Measurements from ENCODE around the gene ZNF497. TPM values are rescaled to one million over a fixed set of nuclear protein-coding genes. Genes with fewer than 3 reads are reported as not detected.

The ZNF497 gene
- total RNA-seq, 1 experiment from 2014 or later, result 2.6 TPM

GRCh38 chr19:58352760-58353671 lies 9.5 kb downstream of the ZNF497 start, which contains the start of gene A1BG:
A1BG (minus strand) TSS chr19:58353492; CDS start chr19:58353437, 55 bp downstream.
- Histone ChIP-seq H3K4me3 (ENCODE audit: low read depth, low read length, poor library complexity, severe bottlenecking) (no peak within 1 kb of the TSS), H3K27me3 (replicated peaks; ENCODE audit: insufficient read depth, low read depth, low read length, poor library complexity) (no peaks in the 10 kb centered on the region), H3K9me3 (ENCODE audit: low read depth, low read length, poor library complexity, severe bottlenecking) (no peaks in the 10 kb centered on the region), H3K27ac (ENCODE audit: low read depth, low read length, poor library complexity, severe bottlenecking) (no peak within 1 kb of the TSS), H3K36me3 (ENCODE audit: insufficient read depth, low read length, poor library complexity, severe bottlenecking) (no peaks in the 10 kb centered on the region), H3K4me1 (ENCODE audit: insufficient read depth, low read length, poor library complexity, severe bottlenecking) (peaks cover 8% of the 10 kb centered on the region)
- no TSS peak for BruUV-seq (replicated peaks)
- no peak for DNase-seq (ENCODE audit: low spot score)
- intact Hi-C loops (cut with micrococcal nuclease; ENCODE audit: unreplicated experiment), result no loop called here
- no peak for TF ChIP-seq EZH2 (IDR thresholded peaks at IDR 0.05; ENCODE audit: borderline replicate concordance, low read depth, low read length, poor library complexity, severe bottlenecking)
- TF ChIP-seq, protein P1, sequence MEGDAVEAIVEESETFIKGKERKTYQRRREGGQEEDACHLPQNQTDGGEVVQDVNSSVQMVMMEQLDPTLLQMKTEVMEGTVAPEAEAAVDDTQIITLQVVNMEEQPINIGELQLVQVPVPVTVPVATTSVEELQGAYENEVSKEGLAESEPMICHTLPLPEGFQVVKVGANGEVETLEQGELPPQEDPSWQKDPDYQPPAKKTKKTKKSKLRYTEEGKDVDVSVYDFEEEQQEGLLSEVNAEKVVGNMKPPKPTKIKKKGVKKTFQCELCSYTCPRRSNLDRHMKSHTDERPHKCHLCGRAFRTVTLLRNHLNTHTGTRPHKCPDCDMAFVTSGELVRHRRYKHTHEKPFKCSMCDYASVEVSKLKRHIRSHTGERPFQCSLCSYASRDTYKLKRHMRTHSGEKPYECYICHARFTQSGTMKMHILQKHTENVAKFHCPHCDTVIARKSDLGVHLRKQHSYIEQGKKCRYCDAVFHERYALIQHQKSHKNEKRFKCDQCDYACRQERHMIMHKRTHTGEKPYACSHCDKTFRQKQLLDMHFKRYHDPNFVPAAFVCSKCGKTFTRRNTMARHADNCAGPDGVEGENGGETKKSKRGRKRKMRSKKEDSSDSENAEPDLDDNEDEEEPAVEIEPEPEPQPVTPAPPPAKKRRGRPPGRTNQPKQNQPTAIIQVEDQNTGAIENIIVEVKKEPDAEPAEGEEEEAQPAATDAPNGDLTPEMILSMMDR (conservative IDR thresholded peaks at IDR 0.05; ENCODE audit: low read depth, low read length), result no peak
- ChIA-PET CTCF (no interaction called here), POLR2A (ENCODE audit: low non-redundant PET) (no interaction called here)

DNA sequence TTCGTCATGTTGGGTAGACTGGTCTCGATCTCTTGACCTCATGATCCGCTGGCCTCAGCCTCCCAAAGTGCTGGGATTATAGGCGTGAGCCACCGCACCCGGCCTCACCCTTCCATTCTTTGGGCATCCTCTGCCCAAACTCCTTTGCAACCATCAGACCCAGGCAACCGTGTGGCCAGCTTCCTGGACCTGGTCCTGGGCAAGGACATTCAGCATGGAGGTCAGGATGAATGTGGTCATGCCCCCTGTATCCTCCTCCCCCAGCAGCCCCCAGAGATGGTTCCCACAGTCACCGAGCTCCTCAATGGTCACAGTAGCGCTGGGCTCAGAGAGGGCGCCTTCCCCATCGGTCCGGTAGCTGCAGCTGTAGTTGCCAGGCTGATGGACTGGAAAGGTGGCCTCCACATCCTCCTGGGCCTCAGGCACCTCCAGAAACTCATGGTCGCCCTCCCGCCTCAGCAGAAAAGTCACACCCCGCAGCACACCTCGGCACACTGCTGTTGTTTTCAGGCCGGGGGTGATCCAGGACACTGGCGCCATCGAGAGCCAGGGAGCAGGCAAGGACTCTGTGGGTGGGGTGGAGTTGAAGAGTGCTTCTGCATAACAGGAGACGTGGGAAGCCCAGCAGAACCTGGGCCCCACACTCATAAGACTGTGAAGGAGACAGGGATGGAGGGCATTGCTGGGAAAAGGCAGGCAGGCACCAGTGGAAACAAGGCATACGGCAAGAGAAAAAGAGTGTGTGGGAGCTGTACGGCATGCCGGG lies 10.4 kb downstream of the ZNF497 start:
- H3K27me3 ChIP-seq (replicated peaks; ENCODE audit: insufficient read depth, low read depth, low read length, poor library complexity), result no peaks in the 10 kb centered on the region
- peaks cover 8% of the 10 kb centered on the region for H3K4me1 ChIP-seq (ENCODE audit: insufficient read depth, low read length, poor library complexity, severe bottlenecking)
- ChIA-PET CTCF (no interaction called here), POLR2A (ENCODE audit: low non-redundant PET) (interaction anchor here (0.6 kb wide), 1 partner anchor 11 kb away, joined by 6 read pairs; no protein-coding TSS in a partner anchor)
- no TSS peak for BruUV-seq (replicated peaks)
- H3K9me3 ChIP-seq (ENCODE audit: low read depth, low read length, poor library complexity, severe bottlenecking), result no peaks in the 10 kb centered on the region
- intact Hi-C loops (cut with micrococcal nuclease; ENCODE audit: unreplicated experiment), result no loop called here
- no peak overlapping the region for H3K27ac ChIP-seq (ENCODE audit: low read depth, low read length, poor library complexity, severe bottlenecking)
- TF ChIP-seq EZH2 (IDR thresholded peaks at IDR 0.05; ENCODE audit: borderline replicate concordance, low read depth, low read length, poor library complexity, severe bottlenecking), result no peak
- TF ChIP-seq, protein P1 (conservative IDR thresholded peaks at IDR 0.05; ENCODE audit: low read depth, low read length), result no peak
- no peak overlapping the region for H3K4me3 ChIP-seq (ENCODE audit: low read depth, low read length, poor library complexity, severe bottlenecking)
- DNase-seq (ENCODE audit: low spot score), result no peak
- H3K36me3 ChIP-seq (ENCODE audit: insufficient read depth, low read length, poor library complexity, severe bottlenecking), result no peaks in the 10 kb centered on the region

DNA sequence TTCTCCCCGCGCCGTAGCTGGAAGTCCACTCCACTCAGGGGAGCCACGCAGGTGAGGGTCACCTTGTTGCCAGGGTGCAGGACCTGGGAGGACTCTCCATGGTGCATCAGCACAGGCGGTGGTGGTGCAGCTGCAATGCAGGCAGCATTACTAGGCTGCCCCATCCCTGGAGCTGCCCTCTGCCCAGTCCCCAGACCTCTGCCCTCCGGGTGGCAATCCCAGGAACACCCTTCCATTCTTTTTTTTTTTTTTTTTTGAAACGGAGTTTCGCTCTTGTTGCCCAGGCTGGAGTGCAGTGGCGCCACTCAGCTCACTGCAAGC lies 11.0 kb downstream of the ZNF497 start:
- TF ChIP-seq EZH2 (IDR thresholded peaks at IDR 0.05; ENCODE audit: borderline replicate concordance, low read depth, low read length, poor library complexity, severe bottlenecking), result no peak
- TF ChIP-seq, protein P1 (conservative IDR thresholded peaks at IDR 0.05; ENCODE audit: low read depth, low read length), result no peak
- intact Hi-C loops (cut with micrococcal nuclease; ENCODE audit: unreplicated experiment), result no loop called here
- Histone ChIP-seq H3K4me1 (ENCODE audit: insufficient read depth, low read length, poor library complexity, severe bottlenecking) (peaks cover 8% of the 10 kb centered on the region), H3K4me3 (ENCODE audit: low read depth, low read length, poor library complexity, severe bottlenecking) (no peak overlapping the region), H3K9me3 (ENCODE audit: low read depth, low read length, poor library complexity, severe bottlenecking) (no peaks in the 10 kb centered on the region), H3K27ac (ENCODE audit: low read depth, low read length, poor library complexity, severe bottlenecking) (no peak overlapping the region), H3K27me3 (replicated peaks; ENCODE audit: insufficient read depth, low read depth, low read length, poor library complexity) (no peaks in the 10 kb centered on the region), H3K36me3 (ENCODE audit: insufficient read depth, low read length, poor library complexity, severe bottlenecking) (no peaks in the 10 kb centered on the region)
- no peak for DNase-seq (ENCODE audit: low spot score)
- no TSS peak for BruUV-seq (replicated peaks)
- POLR2A ChIA-PET (ENCODE audit: low non-redundant PET), result interaction anchor here (0.6 kb wide), 1 partner anchor 12 kb away, joined by 6 read pairs; no protein-coding TSS in a partner anchor
- CTCF ChIA-PET, result no interaction called here
